Left lung (tissue), 10 donors: ENCODE data around the gene TPK1. TPM values are rescaled to one million over a fixed set of nuclear protein-coding genes. Genes with fewer than 3 reads are reported as not detected.

ENCODE experiments used
- ATAC-seq: fragments of 200-7000 bp; cut with Tn5 transposase; one replicate; pipeline ENCODE4 v1.9.1; 2020; ENCODE audit warnings: moderate library complexity
- DNase-seq, 4 donors: peaks; one replicate each; pipeline ENCODE4 v3.0.0-alpha.2; 2013 to 2020
- H3K27ac ChIP-seq, 2 donors: fragments of 200-600 bp; sonication (generic) in 1 of 2; one replicate each; pipeline versions ENCODE4 v1.5.0 to v1.8.0; 2020 to 2021
- H3K27me3 ChIP-seq, 2 donors: fragments of 200-600 bp; sonication (generic) in 1 of 2; one replicate each; pipeline versions ENCODE4 v1.5.0 to v1.8.0; 2020 to 2021
- H3K36me3 ChIP-seq, 2 donors: fragments of 200-600 bp; sonication (generic) in 1 of 2; one replicate each; pipeline versions ENCODE4 v1.5.0 to v1.8.0; 2020 to 2021
- H3K4me1 ChIP-seq, 2 donors: fragments of 200-600 bp; one replicate each; pipeline ENCODE4 v1.8.0; 2021
- H3K4me3 ChIP-seq, 2 donors: fragments of 200-600 bp; sonication (generic) in 1 of 2; one replicate each; pipeline versions ENCODE4 v1.5.0 to v1.8.0; 2020 to 2021; ENCODE audit warnings: mild to moderate bottlenecking in 1 of 2
- H3K9me3 ChIP-seq, 2 donors: fragments of 200-600 bp; sonication (generic) in 1 of 2; one replicate each; pipeline versions ENCODE4 v1.5.0 to v1.8.0; 2020 to 2021
- intact Hi-C, 2 donors: fragments of 100-400 bp; cut with DNase I; formaldehyde crosslinking; loops; one replicate each; pipeline versions ENCODE4 v1.11.2 to v1.14.2; 2022
- polyA plus RNA-seq, 6 donors: library from polyadenylated mRNA; unstranded; fragments of 120-200 nt; gene quantifications; one replicate each; pipeline ENCODE4 v1.2.1, GENCODE V29; 2013; ENCODE audit not compliant: insufficient read length in 6 of 6
- total RNA-seq, 2 donors: library from RNA; stranded (reverse); fragmentation: NEBNext Ultra II Directional; extraction: Animal tissue kit (Norgen Biotek cat#: 25700); gene quantifications; one replicate each; pipeline ENCODE4 v1.2.1, GENCODE V29; 2021
- TF ChIP-seq, protein P1 (sequence below), 2 donors: fragments of 200-600 bp; sonication (generic) in 1 of 2; IDR thresholded peaks; one replicate each; pipeline versions ENCODE4 v1.5.0 to v1.8.0; 2021; ENCODE audit warnings: antibody characterized with exemption in 2 of 2
- donor health status: DM: no; HTN: yes; CAD: no.
- donor health status: DM: no; HTN: no; CAD: no.

TPK1 gene
- total and polyA plus RNA-seq, 8 donors, result 4.1 to 15.5 (median 4.8) TPM

- Histone ChIP-seq H3K36me3 (no peaks in the 10 kb centered on the region), H3K9me3 (no peaks in the 10 kb centered on the region), H3K27ac (no peak overlapping the region), H3K4me3 (no peak overlapping the region), H3K4me1 (no peaks in the 10 kb centered on the region), H3K27me3 (no peaks in the 10 kb centered on the region)
- TF ChIP-seq, protein P1, sequence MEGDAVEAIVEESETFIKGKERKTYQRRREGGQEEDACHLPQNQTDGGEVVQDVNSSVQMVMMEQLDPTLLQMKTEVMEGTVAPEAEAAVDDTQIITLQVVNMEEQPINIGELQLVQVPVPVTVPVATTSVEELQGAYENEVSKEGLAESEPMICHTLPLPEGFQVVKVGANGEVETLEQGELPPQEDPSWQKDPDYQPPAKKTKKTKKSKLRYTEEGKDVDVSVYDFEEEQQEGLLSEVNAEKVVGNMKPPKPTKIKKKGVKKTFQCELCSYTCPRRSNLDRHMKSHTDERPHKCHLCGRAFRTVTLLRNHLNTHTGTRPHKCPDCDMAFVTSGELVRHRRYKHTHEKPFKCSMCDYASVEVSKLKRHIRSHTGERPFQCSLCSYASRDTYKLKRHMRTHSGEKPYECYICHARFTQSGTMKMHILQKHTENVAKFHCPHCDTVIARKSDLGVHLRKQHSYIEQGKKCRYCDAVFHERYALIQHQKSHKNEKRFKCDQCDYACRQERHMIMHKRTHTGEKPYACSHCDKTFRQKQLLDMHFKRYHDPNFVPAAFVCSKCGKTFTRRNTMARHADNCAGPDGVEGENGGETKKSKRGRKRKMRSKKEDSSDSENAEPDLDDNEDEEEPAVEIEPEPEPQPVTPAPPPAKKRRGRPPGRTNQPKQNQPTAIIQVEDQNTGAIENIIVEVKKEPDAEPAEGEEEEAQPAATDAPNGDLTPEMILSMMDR (IDR thresholded peaks at IDR 0.05), result no peak
- no peak for ATAC-seq
- no peak for DNase-seq
- intact Hi-C loops, result no loop called here
Measured at GRCh38 chr7:144516729-144517525, 318.9 kb downstream of the TPK1 start.

GRCh38 chr7:144513334-144513733 lies 322.5 kb downstream of the TPK1 start:
- no peaks in the 10 kb centered on the region for H3K36me3 ChIP-seq
- peak in 1 of 4 donors; percentile 38 for DNase-seq
- no peaks in the 10 kb centered on the region for H3K4me1 ChIP-seq
- TF ChIP-seq, protein P1 (IDR thresholded peaks at IDR 0.05), result peak in 1 of 2 donors; percentile 15
- no peak overlapping the region for H3K27ac ChIP-seq
- no peaks in the 10 kb centered on the region for H3K9me3 ChIP-seq
- peak; percentile 66 for ATAC-seq
- H3K27me3 ChIP-seq, result no peaks in the 10 kb centered on the region
- no peak overlapping the region for H3K4me3 ChIP-seq
- intact Hi-C loops, result no loop called here

DNA sequence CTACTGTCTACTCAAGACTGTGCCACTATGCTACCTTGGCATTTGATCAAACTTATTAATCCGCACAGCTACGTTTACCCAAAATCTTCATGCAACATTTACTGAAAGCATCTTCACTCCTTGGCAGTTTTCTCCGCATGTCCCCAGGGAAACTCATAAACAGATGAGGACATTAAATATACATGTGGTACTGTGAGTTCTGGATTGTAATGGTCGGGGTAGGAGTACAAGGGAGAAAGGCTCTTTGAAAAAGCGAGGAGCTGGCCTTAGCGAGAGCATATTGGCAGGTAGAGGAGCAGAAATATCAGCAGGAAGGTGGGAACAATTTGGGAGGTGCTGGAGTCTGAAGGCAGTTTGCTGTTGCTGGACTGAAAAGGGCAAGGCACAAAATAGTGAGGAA lies 325.2 kb downstream of the TPK1 start:
- Histone ChIP-seq H3K4me3 (no peak overlapping the region), H3K27me3 (no peaks in the 10 kb centered on the region), H3K4me1 (no peaks in the 10 kb centered on the region)

GRCh38 chr7:144508702-144509101 lies 327.2 kb downstream of the TPK1 start:
- Histone ChIP-seq H3K9me3 (peaks cover 0 to 9% of the 10 kb centered on the region in 2 donors), H3K4me3 (no peak overlapping the region), H3K27ac (no peak overlapping the region), H3K4me1 (no peaks in the 10 kb centered on the region), H3K27me3 (no peaks in the 10 kb centered on the region), H3K36me3 (no peaks in the 10 kb centered on the region)
- no peak for ATAC-seq
- intact Hi-C loops, result no loop called here
- DNase-seq, result no peak
- TF ChIP-seq, protein P1 (IDR thresholded peaks at IDR 0.05), result no peak

More for the DNA sequence above, 325.2 kb downstream of the TPK1 start:
- Histone ChIP-seq H3K27ac (no peak overlapping the region), H3K9me3 (peaks cover 0 to 7% of the 10 kb centered on the region in 2 donors), H3K36me3 (no peaks in the 10 kb centered on the region)
- ATAC-seq (no peak), DNase-seq (no peak)
- TF ChIP-seq, protein P1 (IDR thresholded peaks at IDR 0.05), result no peak
- intact Hi-C loops, result no loop called here

DNA sequence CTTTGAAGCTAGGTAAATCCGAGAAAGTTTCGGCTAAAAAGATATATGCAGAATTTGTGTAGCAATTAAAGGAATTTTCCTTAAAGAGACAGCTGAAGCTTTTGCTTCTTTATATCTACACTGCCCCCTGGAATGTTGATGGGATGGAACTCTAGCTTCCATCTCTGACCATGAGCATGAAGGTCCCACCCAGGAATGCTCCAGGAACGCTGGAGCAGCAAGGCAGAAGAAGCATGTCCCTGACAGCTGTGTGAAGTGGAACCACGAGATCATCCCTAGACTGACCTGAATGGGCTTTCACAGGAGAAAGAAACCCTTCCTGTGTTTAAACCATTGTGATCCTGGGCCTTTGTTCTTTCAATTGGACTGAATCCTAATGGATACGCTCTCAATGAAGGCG lies 332.6 kb downstream of the TPK1 start:
- no peaks in the 10 kb centered on the region for H3K27me3 ChIP-seq

More for the DNA sequence above, 332.6 kb downstream of the TPK1 start:
- DNase-seq, result no peak
- peaks cover 0 to 9% of the 10 kb centered on the region in 2 donors for H3K9me3 ChIP-seq
- H3K4me1 ChIP-seq, result no peaks in the 10 kb centered on the region
- H3K4me3 ChIP-seq, result no peak overlapping the region
- H3K36me3 ChIP-seq, result no peaks in the 10 kb centered on the region
- intact Hi-C loops, result no loop called here
- no peak overlapping the region for H3K27ac ChIP-seq
- TF ChIP-seq, protein P1 (IDR thresholded peaks at IDR 0.05), result no peak
- no peak for ATAC-seq
